Activated naive CD4-positive, alpha-beta T cell (primary cell): Measurements from ENCODE around the gene GNMT.

Experiments
- DNase-seq, 4 experiments: peaks; one replicate each; lab custom pipeline; 2025; lab: John Stamatoyannopoulos, UW

GNMT gene

DNA sequence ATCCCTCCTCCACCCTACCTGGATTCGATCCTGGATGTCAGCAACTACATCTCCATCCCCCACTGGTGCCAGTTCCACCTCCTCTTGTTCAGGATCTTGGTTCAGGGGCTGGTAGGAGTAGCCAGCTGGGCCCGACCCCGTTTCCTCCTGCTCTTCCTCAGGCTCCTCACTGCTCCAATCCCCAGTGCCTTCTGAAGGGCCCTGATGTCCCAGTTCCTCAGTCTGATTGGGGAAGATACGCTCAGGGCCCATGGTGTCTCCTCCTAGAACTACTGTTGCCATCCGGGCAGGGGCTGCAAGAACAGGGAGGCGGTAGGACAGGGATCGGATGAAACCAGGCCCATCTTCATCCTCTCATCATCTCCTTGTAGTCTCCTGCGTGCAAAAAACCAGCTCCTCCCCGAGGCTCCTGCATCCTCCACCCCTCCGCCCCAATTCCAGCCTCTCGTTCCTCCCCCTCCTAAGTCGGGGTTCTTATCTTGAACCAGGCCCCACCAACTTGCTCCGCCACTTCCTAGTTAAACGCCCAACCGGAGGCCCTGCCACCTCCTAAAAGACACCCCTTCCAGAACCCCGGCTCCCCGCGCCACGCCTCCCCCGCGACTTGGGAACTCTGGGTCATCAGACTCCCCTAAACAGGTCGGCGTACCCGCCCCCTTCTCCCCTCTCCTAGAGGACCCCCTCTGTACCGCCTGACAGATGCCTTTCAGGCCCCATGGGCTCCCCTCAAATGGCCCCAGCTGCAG, 52.7 kb downstream of the GNMT start:
- no peak for DNase-seq
